Mesothelial cell of epicardium (in vitro differentiated cells): ENCODE results near the gene RPS15A. TPM values are rescaled to one million over a fixed set of nuclear protein-coding genes. Genes with fewer than 3 reads are reported as not detected.
A peak's percentile ranks its signal among the peaks of the same experiment; 100 is the strongest.

Source experiments
- DNase-seq, 2 experiments: peaks; one replicate each; pipeline ENCODE4 v3.0.0; 2021; ENCODE audit warnings: low spot score in 2 of 2; ENCODE audit not compliant: unreplicated experiment in 2 of 2
- H3K27ac Mint-ChIP-seq: 2 replicates; pipeline ENCODE4 v1.8.0; 2021; ENCODE audit warnings: mixed read lengths
- H3K27me3 Mint-ChIP-seq: 2 replicates; pipeline ENCODE4 v1.8.0; 2021; ENCODE audit warnings: low read depth, mixed read lengths
- H3K36me3 Mint-ChIP-seq: 2 replicates; pipeline ENCODE4 v1.8.0; 2021; ENCODE audit warnings: mixed read lengths
- H3K4me1 Mint-ChIP-seq: 2 replicates; pipeline ENCODE4 v1.8.0; 2021; ENCODE audit warnings: mixed read lengths
- H3K4me3 Mint-ChIP-seq: 2 replicates; pipeline ENCODE4 v1.8.0; 2021; ENCODE audit warnings: mild to moderate bottlenecking, moderate library complexity, mixed read lengths
- H3K9me3 Mint-ChIP-seq: 2 replicates; pipeline ENCODE4 v1.8.0; 2021; ENCODE audit warnings: mixed read lengths
- CTCF ChIP-seq: fragments of 200-600 bp; sonication (generic); IDR thresholded peaks from one replicate; pipeline ENCODE4 v1.5.0; 2021; ENCODE audit warnings: antibody characterized with exemption; ENCODE audit not compliant: unreplicated experiment
- total RNA-seq: library from RNA; stranded (reverse); gene quantifications from 3 replicates; pipeline ENCODE4 v1.2.1, GENCODE V29; 2021

RPS15A gene
- total RNA-seq, 1 donor from 2014 or later, result 1,664 TPM

DNA sequence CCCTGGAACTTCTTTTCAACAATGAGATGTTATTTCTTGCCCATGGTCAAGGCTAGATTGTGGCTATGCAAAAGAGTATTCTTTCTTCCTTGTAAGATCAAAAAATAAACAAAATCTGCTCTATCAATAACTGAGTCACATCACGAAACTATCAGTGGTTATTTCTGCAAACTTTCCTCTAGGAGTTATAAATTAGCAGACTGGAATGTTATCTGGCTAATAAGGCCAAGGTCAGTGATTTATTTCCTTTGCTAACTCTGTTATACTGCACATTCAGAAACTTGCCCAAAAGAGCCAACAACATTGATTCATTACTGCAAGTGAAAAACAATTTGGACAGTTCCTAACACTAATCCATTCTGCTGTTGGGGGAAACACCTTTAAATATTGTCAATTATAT is 6.2 kb upstream of the RPS15A start:
- H3K27ac Mint-ChIP-seq, result no peak overlapping the region
- H3K4me1 Mint-ChIP-seq, result peaks cover 22% of the 10 kb centered on the region
- H3K9me3 Mint-ChIP-seq, result no peaks in the 10 kb centered on the region
- TF ChIP-seq CTCF, result no peak
- DNase-seq, result no peak
- no peaks in the 10 kb centered on the region for H3K27me3 Mint-ChIP-seq
- H3K4me3 Mint-ChIP-seq, result no peak overlapping the region
- H3K36me3 Mint-ChIP-seq, result peaks cover 26% of the 10 kb centered on the region

DNA sequence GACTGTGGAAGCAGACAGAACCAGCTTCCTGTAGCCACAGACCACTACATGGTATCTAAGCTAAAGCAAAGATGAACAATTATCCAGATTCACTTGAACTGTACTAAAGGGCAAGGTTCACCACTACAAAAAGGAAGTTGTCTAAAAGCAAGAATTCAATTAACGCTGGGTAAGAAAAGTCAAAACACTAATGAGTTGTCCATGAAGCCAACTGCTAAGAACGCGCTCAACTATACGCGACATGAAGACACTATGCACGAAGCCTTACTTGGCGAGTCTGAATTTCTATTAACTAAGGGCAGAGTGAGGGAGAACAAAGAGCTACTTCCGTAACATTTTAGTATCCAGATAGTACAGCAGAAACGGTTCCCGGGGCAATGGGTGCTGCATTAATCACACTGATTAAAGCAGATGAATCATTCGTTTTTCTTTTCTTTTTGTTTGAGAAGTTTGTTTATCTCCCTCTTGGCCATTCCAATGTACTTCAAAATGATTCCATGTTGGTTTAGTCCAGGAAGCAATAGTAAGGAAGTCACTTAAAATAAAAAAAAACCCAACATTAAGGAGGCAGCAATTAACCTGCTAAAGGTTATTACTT is 2.8 kb upstream of the RPS15A start:
- no peak for TF ChIP-seq CTCF
- no peak for DNase-seq
- Mint-ChIP-seq H3K27me3 (no peaks in the 10 kb centered on the region), H3K9me3 (no peaks in the 10 kb centered on the region), H3K27ac (no peak overlapping the region), H3K4me3 (no peak overlapping the region), H3K36me3 (peaks cover 40% of the 10 kb centered on the region), H3K4me1 (peaks cover 22% of the 10 kb centered on the region)

GRCh38 chr16:18789515-18789849 is 652 bp downstream of the RPS15A start:
- Mint-ChIP-seq H3K27ac (peak overlapping the region; percentile 98), H3K36me3 (peaks cover 44% of the 10 kb centered on the region), H3K4me1 (peaks cover 42% of the 10 kb centered on the region), H3K9me3 (no peaks in the 10 kb centered on the region), H3K4me3 (peak overlapping the region; percentile 100), H3K27me3 (no peaks in the 10 kb centered on the region)
- DNase-seq, result no peak
- no peak for TF ChIP-seq CTCF

DNA sequence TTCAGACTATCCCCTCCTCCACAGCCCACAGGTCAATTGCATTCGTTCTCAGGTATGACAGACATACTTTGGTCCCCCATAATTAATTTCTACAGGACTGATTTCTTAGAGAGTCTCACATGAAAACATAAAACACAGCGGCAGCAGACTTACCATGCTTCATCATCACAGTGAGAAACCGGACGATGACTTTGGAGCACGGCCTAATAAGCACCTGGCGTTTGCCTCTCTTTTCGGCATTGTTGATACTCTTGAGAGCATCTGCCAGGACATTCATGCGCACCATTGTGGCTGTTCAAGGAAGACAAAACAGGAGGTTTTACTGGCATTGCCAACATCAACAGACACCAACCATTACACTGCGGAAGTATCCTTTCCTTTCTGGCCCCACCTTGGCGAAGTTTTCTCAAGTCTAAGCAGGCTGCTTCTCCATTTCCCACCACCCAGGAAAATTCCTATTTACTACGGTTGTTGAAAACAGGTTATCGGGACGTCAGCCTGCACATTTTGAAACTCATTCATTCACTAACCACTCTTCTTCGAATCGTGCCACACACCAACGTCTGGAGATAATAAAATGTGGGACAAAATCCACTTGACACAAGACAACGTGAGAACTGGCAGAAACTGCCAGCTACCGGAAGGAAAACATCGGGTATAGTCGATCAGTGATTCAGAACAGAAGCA is 1.2 kb downstream of the RPS15A start:
- no peak for DNase-seq
- H3K27me3 Mint-ChIP-seq, result no peaks in the 10 kb centered on the region
- no peaks in the 10 kb centered on the region for H3K9me3 Mint-ChIP-seq
- TF ChIP-seq CTCF, result no peak
- peaks cover 42% of the 10 kb centered on the region for H3K36me3 Mint-ChIP-seq
- peak overlapping the region; percentile 100 for H3K4me3 Mint-ChIP-seq
- peaks cover 42% of the 10 kb centered on the region for H3K4me1 Mint-ChIP-seq
- peak overlapping the region; percentile 98 for H3K27ac Mint-ChIP-seq

GRCh38 chr16:18784917-18785623 is 5.1 kb downstream of the RPS15A start:
- no peak for TF ChIP-seq CTCF
- Mint-ChIP-seq H3K9me3 (no peaks in the 10 kb centered on the region), H3K36me3 (peaks cover 39% of the 10 kb centered on the region), H3K27ac (peak overlapping the region; percentile 48), H3K4me3 (peak overlapping the region; percentile 8), H3K27me3 (no peaks in the 10 kb centered on the region), H3K4me1 (peaks cover 39% of the 10 kb centered on the region)
- DNase-seq, result no peak
